AG04449 (cell line): ENCODE measurements around the gene HTR2C.
"Not testable (repeated sequence)": the region's sequence is repeated elsewhere in the genome, so short reads cannot be mapped to it uniquely, and the experiment has no call there.

Experiments used
- CTCF ChIA-PET: fragments of 350-600 bp; formaldehyde crosslinking; extraction: SDS; loops from one replicate; lab custom pipeline; 2021; ENCODE audit warnings: antibody characterized with exemption; lab: Yijun Ruan, JAX
- POLR2A ChIA-PET: fragments of 400-600, 350-600 bp; formaldehyde crosslinking; extraction: SDS; loops from one replicate; lab custom pipeline; 2020; ENCODE audit warnings: antibody characterized with exemption, inconsistent platforms; lab: Yijun Ruan, JAX
- DNase-seq: peaks from one replicate; pipeline ENCODE4 v3.0.0-alpha.2; 2010; ENCODE audit warnings: low read depth, low spot score
- H3K4me3 ChIP-seq: 2 replicates; pipeline ENCODE4 v1.5.1; 2011; ENCODE audit warnings: low read depth, mild to moderate bottlenecking, control low read depth, low read length
- CTCF ChIP-seq: IDR thresholded peaks from one replicate; pipeline ENCODE4 v1.5.1; 2011; ENCODE audit warnings: mild to moderate bottlenecking, moderate library complexity, low read length, control low read depth, inconsistent platforms; ENCODE audit not compliant: insufficient read depth; ENCODE audit errors: missing control alignments

The HTR2C gene

GRCh38 chrX:114675365-114675764 is 91.5 kb downstream of the HTR2C start:
- H3K4me3 ChIP-seq = no peak overlapping the region
- no peak for TF ChIP-seq CTCF
- no peak for DNase-seq
- CTCF ChIA-PET = no interaction called here
- POLR2A ChIA-PET = no interaction called here

GRCh38 chrX:114700533-114700932 is 116.6 kb downstream of the HTR2C start:
- DNase-seq, H3K4me3 ChIP-seq, CTCF ChIA-PET, POLR2A ChIA-PET: not testable (repeated sequence)

- ChIA-PET POLR2A (no interaction called here), CTCF (no interaction called here)
- DNase-seq = no peak
- no peak overlapping the region for H3K4me3 ChIP-seq
- TF ChIP-seq CTCF = no peak
Observed at GRCh38 chrX:114709406-114709805, 125.5 kb downstream of the HTR2C start.

- ChIA-PET CTCF (no interaction called here), POLR2A (no interaction called here)
- no peak for DNase-seq
- no peak overlapping the region for H3K4me3 ChIP-seq
- TF ChIP-seq CTCF = no peak
Observed at GRCh38 chrX:114710571-114710970, 126.7 kb downstream of the HTR2C start.

GRCh38 chrX:114712466-114712865 is 128.6 kb downstream of the HTR2C start:
- no peak for TF ChIP-seq CTCF
- no peak for DNase-seq
- ChIA-PET CTCF (no interaction called here), POLR2A (no interaction called here)
- no peak overlapping the region for H3K4me3 ChIP-seq

GRCh38 chrX:114715096-114715495 is 131.2 kb downstream of the HTR2C start:
- no peak for TF ChIP-seq CTCF
- POLR2A ChIA-PET = no interaction called here
- CTCF ChIA-PET = no interaction called here
- H3K4me3 ChIP-seq = no peak overlapping the region
- DNase-seq = no peak

GRCh38 chrX:114717921-114718320 is 134.0 kb downstream of the HTR2C start:
- TF ChIP-seq CTCF = no peak
- no peak for DNase-seq
- POLR2A ChIA-PET = no interaction called here

More at GRCh38 chrX:114717921-114718320, 134.0 kb downstream of the HTR2C start:
- CTCF ChIA-PET = no interaction called here
- no peak overlapping the region for H3K4me3 ChIP-seq
